ENCODE measurements around the gene CIZ1. TPM values are rescaled to one million over a fixed set of nuclear protein-coding genes. Genes with fewer than 3 reads are reported as not detected.

The CIZ1 gene
- total and polyA plus RNA-seq, 2 of the 13 experiments (the other 11 are each of a cell fraction or from before 2014, with no cell fraction given): 30.6 to 50.3 TPM

DNA sequence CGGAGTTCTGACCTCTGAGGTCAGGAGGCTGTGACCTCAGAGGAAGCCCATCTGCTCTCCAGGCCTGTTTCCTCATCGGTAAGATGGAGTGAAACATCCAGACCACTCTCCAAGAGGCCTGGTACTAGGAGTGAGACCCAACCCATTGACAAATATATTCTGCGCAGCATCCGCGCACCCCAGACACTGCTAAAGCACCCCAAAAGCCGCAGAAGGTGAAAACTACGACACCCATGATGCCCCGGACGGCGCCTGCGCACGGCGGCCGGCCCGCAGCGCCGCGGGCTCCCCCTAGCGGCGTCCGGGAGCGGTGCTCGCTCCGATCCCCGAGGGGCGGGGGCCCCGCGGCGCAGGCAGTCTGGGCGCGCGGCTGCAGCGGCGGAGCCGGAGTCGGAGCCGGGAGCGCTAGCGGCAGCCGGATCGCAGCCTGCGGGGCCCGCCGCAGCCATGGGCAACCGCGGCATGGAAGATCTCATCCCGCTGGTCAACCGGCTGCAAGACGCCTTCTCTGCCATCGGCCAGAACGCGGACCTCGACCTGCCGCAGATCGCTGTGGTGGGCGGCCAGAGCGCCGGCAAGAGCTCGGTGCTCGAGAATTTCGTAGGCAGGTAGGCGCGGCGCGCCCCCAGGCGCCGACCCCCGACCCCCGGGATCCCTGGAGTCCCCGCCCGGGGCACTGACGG lies 11.8 kb upstream of the CIZ1 start, which contains the start of gene DNM1 (continued):
- no peak for TF ChIP-seq KLF15 (CRISPR knock-in tag; IDR thresholded peaks at IDR 0.05; ENCODE audit: borderline replicate concordance)
- TF ChIP-seq ZZZ3 (CRISPR knock-in tag; IDR thresholded peaks at IDR 0.05; ENCODE audit: borderline replicate concordance): no peak
- TF ChIP-seq, protein P1, sequence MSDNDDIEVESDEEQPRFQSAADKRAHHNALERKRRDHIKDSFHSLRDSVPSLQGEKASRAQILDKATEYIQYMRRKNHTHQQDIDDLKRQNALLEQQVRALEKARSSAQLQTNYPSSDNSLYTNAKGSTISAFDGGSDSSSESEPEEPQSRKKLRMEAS (IDR thresholded peaks at IDR 0.05): peak; percentile 14; the same call in 1 of the 2 replicates
- TF ChIP-seq, protein P2, sequence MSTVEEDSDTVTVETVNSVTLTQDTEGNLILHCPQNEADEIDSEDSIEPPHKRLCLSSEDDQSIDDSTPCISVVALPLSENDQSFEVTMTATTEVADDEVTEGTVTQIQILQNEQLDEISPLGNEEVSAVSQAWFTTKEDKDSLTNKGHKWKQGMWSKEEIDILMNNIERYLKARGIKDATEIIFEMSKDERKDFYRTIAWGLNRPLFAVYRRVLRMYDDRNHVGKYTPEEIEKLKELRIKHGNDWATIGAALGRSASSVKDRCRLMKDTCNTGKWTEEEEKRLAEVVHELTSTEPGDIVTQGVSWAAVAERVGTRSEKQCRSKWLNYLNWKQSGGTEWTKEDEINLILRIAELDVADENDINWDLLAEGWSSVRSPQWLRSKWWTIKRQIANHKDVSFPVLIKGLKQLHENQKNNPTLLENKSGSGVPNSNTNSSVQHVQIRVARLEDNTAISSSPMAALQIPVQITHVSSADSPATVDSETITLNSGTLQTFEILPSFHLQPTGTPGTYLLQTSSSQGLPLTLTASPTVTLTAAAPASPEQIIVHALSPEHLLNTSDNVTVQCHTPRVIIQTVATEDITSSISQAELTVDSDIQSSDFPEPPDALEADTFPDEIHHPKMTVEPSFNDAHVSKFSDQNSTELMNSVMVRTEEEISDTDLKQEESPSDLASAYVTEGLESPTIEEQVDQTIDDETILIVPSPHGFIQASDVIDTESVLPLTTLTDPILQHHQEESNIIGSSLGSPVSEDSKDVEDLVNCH (CRISPR knock-in tag; IDR thresholded peaks at IDR 0.05): no peak
- TF ChIP-seq, protein P3, sequence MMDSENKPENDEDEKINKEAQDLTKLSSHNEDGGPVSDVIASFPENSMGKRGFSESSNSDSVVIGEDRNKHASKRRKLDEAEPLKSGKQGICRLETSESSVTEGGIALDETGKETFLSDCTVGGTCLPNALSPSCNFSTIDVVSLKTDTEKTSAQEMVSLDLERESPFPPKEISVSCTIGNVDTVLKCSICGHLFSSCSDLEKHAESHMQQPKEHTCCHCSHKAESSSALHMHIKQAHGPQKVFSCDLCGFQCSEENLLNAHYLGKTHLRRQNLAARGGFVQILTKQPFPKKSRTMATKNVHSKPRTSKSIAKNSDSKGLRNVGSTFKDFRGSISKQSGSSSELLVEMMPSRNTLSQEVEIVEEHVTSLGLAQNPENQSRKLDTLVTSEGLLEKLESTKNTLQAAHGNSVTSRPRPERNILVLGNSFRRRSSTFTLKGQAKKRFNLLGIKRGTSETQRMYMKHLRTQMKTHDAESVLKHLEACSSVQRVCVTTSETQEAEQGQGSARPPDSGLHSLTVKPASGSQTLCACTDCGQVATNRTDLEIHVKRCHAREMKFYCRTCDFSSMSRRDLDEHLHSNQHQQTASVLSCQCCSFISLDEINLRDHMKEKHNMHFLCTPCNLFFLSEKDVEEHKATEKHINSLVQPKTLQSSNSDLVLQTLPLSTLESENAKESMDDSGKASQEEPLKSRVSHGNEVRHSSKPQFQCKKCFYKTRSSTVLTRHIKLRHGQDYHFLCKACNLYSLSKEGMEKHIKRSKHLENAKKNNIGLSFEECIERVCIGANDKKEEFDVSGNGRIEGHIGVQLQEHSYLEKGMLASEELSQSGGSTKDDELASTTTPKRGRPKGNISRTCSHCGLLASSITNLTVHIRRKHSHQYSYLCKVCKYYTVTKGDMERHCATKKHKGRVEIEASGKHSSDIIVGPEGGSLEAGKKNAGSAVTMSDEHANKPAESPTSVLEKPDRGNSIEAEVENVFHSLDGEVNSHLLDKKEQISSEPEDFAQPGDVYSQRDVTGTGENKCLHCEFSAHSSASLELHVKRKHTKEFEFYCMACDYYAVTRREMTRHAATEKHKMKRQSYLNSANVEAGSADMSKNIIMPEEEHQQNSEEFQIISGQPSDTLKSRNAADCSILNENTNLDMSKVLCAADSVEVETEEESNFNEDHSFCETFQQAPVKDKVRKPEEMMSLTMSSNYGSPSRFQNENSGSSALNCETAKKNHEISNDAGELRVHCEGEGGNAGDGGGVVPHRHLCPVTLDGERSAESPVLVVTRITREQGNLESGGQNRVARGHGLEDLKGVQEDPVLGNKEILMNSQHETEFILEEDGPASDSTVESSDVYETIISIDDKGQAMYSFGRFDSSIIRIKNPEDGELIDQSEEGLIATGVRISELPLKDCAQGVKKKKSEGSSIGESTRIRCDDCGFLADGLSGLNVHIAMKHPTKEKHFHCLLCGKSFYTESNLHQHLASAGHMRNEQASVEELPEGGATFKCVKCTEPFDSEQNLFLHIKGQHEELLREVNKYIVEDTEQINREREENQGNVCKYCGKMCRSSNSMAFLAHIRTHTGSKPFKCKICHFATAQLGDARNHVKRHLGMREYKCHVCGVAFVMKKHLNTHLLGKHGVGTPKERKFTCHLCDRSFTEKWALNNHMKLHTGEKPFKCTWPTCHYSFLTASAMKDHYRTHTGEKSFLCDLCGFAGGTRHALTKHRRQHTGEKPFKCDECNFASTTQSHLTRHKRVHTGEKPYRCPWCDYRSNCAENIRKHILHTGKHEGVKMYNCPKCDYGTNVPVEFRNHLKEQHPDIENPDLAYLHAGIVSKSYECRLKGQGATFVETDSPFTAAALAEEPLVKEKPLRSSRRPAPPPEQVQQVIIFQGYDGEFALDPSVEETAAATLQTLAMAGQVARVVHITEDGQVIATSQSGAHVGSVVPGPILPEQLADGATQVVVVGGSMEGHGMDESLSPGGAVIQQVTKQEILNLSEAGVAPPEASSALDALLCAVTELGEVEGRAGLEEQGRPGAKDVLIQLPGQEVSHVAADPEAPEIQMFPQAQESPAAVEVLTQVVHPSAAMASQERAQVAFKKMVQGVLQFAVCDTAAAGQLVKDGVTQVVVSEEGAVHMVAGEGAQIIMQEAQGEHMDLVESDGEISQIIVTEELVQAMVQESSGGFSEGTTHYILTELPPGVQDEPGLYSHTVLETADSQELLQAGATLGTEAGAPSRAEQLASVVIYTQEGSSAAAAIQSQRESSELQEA (CRISPR knock-in tag; IDR thresholded peaks at IDR 0.05; ENCODE audit: not compliant biosample characterization): no peak
- TF ChIP-seq MBD4 (IDR thresholded peaks at IDR 0.05; ENCODE audit: borderline replicate concordance, low read length): no peak
- peak; percentile 23 for TF ChIP-seq ZNF883 (CRISPR knock-in tag; IDR thresholded peaks at IDR 0.05; ENCODE audit: not compliant biosample characterization)
- TF ChIP-seq SKI (IDR thresholded peaks at IDR 0.05; ENCODE audit: partially characterized antibody): peak; percentile 62
- no peak for TF ChIP-seq SALL2 (CRISPR knock-in tag; IDR thresholded peaks at IDR 0.05)
- TF ChIP-seq ZMYM3 (CRISPR knock-in tag; IDR thresholded peaks at IDR 0.05): no peak
- no peak for TF ChIP-seq ZNF432 (CRISPR knock-in tag; IDR thresholded peaks at IDR 0.05; ENCODE audit: borderline replicate concordance)
- TF ChIP-seq GABPA (IDR thresholded peaks at IDR 0.05; ENCODE audit: low read depth, low read length): no peak
- TF ChIP-seq GABPA (CRISPR knock-in tag; IDR thresholded peaks at IDR 0.05; ENCODE audit: low read depth): no peak
- TF ChIP-seq KDM6A (CRISPR knock-in tag; IDR thresholded peaks at IDR 0.05; ENCODE audit: low read depth): no peak
- TF ChIP-seq ZNF205 (CRISPR knock-in tag; IDR thresholded peaks at IDR 0.05): no peak
- no peak for TF ChIP-seq KLF9 (CRISPR knock-in tag; IDR thresholded peaks at IDR 0.05; ENCODE audit: low read depth)
- no peak for TF ChIP-seq EP300 (IDR thresholded peaks at IDR 0.05; ENCODE audit: low read depth in 2 of 2, low read length in 2 of 2)
- no peak for TF ChIP-seq EP300 (CRISPR knock-in tag; IDR thresholded peaks at IDR 0.05; ENCODE audit: borderline replicate concordance)

All from HepG2 (cell line).